SHP77 treated with DMSO at 0.1 percent for 48 hours (cell line): ENCODE data around the gene MAST1.
"Not testable (repeated sequence)": the region's sequence is repeated elsewhere in the genome, so short reads cannot be mapped to it uniquely, and the experiment has no call there.

Experiments used
- DNase-seq: peaks from one replicate; lab custom pipeline; 2025; lab: John Stamatoyannopoulos, UW

The MAST1 gene

DNA sequence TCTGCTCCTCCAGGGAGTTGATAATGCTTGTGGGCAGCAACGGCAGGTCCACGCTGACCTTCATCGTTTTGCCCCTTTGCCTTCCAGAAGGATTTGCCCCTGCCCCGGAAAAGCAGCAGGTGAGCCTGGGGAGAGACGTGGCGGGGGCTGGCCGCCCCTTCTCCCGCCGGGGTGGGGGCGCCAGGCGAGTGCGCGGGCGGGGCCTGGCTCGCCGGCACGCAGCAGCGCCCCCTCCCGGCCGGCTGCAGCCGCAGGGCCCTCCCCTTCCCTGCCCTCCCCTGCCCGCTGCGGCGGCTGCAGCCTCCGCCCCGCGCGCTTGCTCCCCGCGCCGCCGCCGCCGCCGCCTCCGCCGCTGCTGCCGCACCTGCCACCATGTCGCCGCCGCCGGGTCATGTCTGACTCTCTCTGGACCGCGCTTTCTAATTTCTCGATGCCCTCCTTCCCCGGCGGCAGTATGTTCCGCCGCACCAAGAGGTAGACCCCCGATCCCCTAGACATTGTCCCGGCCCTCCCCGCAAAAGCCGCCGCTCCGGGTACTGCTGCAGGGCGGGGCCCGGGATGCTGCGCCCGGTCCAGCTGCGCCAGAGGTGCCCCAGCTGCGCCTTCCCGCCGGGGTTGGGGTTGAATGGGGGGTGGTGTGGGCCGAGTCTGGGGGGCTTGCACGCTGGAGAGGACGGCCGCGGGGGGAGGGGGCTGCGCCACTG lies at the start of gene MAST1:
TSS of gene MAST1 (plus strand) at position 334 of the 704 bp plus-strand sequence. CDS start at position 392, 58 bp downstream.
- DNase-seq: peak; percentile 43

DNA sequence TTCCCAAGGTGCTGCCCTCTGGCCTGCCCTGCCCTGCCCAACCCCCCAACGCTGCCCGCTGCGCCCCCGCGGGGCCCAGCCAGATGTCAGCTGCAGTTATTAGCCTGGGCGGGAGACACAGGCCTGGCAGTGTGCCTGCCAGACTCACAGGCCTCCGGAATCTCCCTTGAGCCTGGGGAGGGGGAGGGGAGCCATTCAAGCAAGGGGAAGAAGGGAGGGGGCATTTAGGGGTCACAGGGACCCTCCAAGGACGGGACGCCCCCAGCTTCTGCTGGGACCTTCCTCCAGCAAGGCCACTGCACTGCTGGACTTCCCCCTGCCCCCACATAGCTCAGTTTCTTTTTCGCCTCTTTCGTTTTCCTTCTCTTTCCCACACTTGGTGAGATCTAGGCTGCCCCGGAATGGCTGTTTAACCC lies 49.6 kb upstream of the MAST1 start:
- peak; percentile 19 for DNase-seq

DNA sequence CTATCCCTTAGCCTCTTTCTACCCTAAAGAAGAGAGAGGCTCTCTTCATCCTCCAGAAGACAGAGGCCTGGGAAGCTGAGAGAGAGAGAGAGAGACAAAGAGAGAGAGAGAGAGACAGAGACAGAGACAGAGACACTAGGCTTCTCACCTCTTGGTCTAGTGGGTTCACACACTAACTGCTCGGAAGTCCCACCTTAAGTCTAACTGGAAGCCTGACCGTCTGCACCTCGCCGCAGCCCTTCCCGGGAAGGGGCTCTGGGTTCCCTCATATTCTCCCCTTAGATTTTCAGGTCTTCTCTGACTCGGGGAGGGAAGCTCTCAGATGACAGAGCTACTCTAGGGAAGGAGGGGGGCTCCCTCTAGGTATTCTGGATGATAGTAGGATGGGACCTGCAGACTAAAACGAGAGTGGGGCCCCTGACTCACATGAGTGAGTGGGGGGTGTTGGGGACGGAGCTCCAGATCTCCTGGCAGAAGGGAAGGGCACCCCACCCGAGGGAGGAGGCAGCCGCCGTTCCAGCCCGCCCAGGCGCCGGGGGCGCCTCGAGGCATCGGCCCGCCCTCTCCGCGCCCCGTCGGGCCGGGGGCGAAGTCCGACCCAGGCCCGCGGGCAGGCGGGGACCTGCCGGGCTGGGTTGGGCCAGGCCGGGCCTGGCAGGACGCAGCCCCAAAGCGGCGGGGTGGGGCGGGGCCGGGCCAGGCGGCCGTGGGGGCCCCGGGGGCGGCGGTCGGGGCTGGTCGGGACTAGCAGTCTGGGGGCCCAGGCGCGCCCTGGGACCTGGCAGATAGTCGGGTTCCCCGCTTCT lies 49.0 kb upstream of the MAST1 start:
- no peak for DNase-seq

DNA sequence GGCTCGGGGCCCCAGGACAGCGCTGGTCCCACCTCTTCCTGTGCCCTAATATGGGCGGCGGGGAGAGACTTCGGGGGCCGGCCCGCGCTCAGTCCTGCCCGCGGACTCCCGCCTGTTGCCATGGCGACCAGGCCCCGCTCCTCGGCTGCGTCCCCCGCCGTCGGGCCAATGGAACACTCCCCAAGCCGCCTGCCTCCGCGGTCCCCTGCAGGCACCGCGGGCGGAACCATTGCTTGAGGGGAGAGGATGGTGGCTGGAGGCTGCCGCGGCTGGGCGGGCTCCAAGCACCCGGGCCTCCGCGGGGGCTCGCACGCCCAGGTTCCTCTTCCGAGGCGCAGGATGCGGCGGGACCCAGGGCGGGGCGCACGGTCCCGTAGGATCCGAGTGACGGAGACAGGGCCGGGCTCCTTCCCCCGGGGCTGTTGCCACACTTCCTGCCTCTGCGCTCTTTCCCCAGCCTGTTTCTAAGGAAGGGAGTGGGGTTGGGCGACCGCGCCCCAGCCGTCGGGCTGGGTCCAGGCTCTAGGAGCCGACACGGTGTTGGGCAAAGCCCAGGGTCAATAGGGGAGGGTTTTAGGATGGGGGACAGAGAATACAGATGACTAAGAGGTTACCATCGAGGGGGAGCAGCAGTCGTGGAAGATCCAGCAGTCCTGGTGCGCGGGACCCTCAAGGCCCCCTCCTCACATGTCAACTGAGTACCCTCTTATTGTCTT lies 48.3 kb upstream of the MAST1 start:
- DNase-seq: peak; percentile 67

DNA sequence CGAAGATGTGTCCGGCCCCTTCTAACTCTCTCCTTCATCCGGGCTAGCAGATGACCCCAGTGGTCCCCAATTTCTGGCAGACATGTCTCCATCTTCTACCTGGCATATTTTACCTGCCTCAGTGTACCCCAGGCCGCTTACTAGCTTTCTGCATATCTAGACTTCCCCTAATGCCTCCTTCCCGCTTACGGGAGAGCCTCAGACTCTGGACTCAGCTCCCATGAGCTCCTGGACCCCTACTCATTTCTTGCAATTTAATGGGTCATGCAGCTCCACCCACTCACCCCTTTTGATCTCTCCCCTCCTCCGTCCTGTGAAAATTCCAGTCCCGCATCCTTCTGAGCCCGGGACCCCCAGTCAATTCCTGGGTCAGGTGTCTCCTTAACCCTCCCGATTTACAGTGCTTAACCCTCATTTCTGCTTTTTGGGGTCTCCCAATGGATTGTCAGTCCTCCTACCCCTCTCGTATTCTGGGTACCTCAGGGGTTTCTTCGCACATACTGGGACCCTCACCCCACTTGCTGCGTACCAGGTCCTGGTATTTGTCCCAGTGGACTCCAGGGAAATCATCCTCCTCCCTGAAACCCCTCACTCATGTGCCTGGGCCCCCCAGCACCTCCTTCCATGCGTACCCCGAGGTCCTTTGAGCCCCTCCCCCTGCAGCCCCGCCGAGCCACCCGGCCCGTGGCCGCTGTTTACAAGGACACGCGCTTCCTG lies 47.5 kb upstream of the MAST1 start:
- no peak for DNase-seq

DNA sequence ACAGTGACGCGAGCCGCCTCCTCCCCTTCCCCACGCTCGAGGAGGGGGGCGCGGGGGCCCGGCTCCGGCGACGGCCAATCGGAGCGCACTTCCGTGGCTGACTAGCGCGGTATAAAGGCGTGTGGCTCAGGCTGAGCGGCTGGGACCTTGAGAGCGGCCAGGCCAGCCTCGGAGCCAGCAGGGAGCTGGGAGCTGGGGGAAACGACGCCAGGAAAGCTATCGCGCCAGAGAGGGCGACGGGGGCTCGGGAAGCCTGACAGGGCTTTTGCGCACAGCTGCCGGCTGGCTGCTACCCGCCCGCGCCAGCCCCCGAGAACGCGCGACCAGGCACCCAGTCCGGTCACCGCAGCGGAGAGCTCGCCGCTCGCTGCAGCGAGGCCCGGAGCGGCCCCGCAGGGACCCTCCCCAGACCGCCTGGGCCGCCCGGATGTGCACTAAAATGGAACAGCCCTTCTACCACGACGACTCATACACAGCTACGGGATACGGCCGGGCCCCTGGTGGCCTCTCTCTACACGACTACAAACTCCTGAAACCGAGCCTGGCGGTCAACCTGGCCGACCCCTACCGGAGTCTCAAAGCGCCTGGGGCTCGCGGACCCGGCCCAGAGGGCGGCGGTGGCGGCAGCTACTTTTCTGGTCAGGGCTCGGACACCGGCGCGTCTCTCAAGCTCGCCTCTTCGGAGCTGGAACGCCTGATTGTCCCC lies 46.8 kb upstream of the MAST1 start, which contains the start of gene JUNB:
TSS of gene JUNB (plus strand) at position 142 of the 706 bp plus-strand sequence. CDS start at position 428, 286 bp downstream.
- peak; percentile 70 for DNase-seq

DNA sequence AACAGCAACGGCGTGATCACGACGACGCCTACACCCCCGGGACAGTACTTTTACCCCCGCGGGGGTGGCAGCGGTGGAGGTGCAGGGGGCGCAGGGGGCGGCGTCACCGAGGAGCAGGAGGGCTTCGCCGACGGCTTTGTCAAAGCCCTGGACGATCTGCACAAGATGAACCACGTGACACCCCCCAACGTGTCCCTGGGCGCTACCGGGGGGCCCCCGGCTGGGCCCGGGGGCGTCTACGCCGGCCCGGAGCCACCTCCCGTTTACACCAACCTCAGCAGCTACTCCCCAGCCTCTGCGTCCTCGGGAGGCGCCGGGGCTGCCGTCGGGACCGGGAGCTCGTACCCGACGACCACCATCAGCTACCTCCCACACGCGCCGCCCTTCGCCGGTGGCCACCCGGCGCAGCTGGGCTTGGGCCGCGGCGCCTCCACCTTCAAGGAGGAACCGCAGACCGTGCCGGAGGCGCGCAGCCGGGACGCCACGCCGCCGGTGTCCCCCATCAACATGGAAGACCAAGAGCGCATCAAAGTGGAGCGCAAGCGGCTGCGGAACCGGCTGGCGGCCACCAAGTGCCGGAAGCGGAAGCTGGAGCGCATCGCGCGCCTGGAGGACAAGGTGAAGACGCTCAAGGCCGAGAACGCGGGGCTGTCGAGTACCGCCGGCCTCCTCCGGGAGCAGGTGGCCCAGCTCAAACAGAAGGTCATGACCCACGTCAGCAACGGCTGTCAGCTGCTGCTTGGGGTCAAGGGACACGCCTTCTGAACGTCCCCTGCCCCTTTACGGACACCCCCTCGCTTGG lies 46.1 kb upstream of the MAST1 start:
- peak; percentile 35 for DNase-seq

DNA sequence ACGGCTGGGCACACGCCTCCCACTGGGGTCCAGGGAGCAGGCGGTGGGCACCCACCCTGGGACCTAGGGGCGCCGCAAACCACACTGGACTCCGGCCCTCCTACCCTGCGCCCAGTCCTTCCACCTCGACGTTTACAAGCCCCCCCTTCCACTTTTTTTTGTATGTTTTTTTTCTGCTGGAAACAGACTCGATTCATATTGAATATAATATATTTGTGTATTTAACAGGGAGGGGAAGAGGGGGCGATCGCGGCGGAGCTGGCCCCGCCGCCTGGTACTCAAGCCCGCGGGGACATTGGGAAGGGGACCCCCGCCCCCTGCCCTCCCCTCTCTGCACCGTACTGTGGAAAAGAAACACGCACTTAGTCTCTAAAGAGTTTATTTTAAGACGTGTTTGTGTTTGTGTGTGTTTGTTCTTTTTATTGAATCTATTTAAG lies 45.4 kb upstream of the MAST1 start:
- DNase-seq: no peak

DNA sequence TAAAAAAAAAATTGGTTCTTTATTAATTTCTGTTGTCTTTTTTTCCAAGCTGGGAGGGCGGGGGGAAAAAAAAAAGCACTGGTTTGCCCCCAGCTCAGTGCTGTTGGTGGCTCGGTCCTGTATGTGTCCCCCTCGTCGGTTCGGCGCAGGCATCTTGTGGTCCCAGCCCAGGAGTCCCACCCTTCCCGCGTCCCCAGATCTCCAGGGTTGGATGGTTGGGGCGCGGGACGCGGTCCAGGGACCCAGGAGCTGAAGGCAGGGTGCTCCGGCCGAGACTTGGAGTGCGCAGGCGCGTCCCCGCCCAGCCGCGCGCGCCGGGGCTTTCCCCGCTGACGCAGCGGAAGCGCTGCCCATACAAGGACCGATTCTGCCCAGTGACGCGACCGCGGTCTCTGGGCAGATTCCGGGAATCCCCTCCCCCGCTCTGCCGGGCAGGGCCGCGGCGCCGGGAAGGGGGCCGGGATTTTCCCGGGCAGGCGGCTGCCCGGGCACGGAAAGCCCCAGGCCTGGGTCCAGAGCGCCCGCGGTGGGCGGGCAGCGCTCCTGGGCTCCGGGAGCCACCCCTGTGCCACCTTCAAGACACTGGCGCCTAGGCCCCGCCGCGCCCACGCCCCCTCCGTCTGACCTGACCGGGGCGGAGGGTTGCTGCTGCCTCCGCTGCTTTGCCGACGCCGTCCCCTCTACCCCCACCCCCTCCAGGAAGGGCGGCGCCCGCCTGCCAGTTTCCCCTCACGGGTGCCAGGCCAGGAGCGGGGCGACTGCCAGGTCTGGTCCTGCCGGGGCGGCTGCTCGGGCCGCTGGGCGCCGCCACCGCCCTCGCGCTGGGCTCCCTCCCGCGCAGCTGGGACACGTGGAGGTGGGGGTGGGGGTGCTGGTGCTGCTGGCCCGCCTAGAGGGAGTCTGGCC lies 44.8 kb upstream of the MAST1 start:
- DNase-seq: peak; percentile 74

DNA sequence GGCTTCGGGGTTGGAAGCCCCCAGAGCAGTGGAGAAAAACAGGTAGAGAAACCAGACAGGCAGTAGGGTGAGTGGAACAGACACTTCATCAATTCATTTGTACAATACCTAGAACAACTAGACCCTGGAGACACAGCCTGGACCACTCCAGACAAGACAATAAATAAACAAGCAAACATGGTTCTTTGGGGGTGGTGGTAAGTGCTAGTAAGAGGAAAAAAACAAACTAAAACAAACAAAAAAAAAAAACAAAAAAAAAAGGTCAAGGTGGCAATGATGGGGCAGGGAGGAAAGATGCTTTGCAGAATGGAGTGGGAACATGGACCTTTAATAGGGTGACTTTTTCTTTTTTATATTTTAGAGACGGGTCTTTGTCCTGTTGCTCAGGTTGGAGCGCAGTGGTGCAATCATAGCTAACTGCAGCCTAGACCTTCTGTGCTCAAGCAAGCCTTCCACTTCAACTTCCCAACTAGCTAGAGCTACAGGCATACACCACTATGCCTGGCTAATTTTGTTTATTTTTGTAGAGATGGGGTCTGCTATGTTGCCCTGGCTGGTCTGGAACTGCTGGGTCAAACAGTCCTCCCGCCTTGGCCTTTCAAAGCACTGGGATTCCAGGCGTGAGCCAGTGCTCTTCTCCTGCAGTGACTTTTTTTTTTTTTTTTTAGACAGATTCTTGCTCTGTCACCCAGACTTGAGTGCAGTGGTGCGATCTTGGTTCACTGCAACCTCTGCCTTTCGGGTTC lies 43.9 kb upstream of the MAST1 start:
- no peak for DNase-seq

DNA sequence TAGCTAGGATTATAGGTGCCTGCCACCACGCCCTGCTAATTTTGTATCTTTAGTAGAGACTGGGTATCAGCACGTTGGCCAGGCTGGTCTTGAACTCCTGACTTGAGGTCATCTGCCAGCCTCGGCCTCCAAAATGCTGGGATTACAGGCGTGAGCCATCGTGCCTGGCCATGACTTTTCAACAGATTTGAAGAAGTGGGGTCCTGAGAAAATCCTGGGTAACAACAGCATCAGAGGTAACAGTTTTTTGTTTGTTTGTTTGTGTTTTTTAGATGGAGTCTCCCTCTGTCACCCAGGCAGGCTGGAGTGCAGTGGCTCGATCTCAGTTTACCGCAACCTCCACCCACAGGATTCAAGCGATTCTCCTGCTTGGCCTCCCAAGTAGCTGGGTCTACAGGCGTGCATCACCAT lies 43.3 kb upstream of the MAST1 start:
- DNase-seq: no peak

DNA sequence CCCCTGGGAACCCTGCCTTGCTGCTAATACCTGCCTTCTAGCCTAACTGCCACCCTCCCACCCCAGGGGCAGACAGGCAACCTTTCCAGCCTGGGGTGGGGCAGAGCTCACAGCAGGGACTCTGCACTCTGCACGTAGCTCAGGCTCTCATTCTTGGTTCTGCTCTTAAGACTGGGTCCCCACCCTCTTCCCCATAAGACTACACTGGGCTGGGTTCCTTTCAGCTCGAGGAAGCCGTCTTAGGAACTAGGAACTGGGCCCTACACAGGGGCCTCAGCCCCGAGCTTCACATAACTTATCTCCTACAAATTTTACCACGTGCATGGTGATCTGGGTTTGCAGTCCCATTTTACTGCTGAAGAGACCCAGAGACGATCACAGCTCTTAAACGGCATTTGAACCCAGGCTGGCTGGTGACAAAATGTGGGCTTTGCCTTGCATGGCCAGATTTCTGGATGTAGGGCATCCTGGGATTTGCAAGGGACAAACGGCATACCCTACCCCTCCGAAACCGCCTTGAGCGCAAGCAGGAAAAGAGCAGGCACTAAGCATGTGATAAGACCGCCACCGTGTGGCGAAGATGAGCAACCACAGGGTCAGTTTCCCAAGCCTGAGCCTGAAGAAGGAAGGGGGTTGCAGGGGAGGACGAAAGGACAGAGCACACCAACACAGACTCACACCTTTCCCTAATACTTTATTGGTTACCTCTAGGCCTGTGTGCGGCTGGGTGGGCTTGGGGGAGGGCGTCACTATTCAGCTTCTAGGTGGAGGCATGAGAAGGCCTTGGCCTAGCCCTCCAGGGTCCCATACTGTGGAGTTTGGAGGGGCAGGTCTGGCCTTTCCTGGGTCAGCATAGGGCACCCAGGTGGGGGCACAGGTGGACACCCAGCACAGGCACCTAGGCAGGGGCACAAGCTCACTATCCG lies 41.9 kb upstream of the MAST1 start:
- DNase-seq: peak; percentile 64

DNA sequence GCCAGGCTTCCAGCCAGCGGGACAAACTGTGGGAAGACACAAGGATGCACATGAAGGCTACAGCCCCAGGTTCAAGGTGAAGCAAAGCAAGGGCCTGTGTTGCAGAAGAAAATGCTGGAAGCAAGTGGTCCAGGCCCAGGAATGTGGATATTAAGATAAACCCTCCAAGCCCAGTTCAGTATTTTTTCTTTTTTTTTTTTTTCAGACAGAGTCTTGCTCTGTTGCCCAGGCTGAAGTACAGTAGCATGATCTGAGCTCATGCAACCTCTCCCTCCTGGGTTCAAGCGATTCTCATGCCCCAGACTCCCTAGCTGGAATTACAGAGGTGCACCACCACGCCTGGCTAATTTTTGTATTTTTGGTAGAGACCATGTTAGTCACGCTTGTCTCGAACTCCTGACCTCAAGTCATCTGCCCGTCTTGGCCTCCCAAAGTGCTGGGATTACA lies 41.2 kb upstream of the MAST1 start:
- no peak for DNase-seq

DNA sequence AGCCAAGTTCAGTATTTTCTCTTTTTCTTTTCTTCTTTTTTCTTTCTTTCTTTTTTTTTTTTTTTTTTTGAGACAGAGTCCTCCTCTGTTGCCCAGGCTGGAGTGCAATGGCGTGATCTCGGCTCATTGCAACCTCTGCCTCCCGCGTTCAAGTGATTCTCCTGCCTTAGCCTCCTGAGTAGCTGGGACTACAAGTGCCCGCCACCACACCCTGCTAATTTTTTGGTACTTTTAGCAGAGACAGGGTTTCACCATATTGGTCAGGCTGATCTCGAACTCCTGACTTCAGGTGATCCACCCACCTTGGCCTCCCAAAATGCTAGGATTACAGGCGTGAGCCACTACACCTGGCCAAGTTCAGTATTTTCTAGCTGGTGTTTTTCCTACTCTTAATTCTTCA lies 40.7 kb upstream of the MAST1 start:
- DNase-seq: not testable (repeated sequence)

DNA sequence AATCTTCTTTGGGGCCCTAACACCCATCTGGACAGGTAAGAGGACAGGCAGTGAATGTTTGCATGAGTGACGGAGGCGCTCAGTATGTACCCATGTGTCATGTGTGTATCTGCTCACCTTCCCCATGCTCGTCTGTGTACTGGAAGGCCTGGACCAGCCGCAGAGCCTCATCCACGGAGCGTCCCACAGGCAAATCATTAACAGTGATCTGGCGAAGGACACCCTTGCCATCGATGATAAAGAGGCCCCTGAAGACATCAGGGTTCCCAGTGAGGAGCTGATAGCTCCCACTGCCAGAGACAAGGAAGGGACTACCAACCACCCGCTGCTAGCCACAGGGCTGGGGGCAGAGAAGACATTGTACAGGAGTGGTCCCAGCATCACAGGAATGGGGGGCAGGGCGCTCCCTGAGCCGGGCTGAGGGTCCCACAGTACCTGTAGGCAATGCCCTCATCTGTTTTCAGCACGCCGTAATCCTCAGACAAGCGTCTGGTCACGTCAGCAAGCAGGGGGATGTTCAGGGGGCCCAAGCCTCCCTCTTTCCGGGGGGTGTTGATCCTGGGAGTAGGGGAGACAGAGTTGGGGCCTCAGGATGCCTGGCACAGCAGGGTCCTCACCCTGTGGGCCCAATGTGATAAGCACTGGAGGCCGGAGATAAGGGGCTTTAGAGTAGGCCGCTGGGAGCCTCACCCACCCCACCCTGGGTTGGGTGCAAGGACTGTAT lies 38.4 kb upstream of the MAST1 start:
- no peak for DNase-seq

DNA sequence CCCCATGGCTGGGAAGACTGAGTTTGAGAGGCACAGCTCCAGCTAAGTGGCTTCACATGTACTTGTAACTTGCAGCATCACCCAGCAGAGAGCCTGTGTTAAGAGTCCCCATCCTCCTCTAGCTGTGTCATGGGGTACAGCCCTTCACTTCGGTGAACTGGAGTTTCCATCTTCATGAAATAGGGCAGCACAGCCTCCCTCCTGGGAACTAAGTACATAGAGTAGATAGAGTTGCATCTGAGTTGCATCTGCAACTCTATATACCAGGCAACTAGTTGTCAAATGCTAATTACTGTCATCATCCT lies 37.9 kb upstream of the MAST1 start:
- DNase-seq: no peak

DNA sequence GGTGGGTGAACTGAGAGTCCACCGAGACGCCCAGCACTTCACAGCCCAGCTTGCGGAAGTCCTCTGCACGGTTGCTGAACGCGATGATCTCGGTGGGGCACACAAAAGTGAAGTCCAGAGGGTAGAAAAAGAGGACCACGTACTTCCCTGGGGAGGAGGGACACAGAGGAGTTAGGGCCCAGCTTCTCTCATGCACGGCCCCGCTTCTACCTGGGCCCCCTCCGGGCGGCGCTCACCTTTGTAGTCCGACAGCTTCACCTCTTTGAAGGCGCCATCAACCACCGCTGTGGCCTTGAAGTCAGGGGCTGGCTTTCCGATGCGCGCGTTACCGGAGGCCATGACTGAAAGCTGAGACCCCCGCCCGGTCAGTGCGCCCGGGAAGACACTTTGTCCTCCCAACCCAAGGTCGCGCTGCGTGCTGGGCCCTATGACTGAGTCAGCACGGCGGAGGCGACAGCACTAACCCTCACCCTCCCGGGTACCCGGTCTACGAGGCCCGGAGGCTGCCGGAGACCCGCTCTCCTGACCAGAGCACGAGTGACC lies 37.3 kb upstream of the MAST1 start:
- no peak for DNase-seq
